GM18505 (cell line): ENCODE data around the gene ARHGEF2.

ENCODE experiments used
- ATAC-seq: cut with Tn5 transposase; IDR thresholded peaks from one replicate; pipeline ENCODE4 v1.9.1; 2021; ENCODE audit not compliant: unreplicated experiment
- POLR2A ChIP-seq: IDR thresholded peaks from 4 replicates; pipeline ENCODE4 v1.6.1; 2011; ENCODE audit warnings: borderline replicate concordance; ENCODE audit not compliant: insufficient read depth, insufficient read length; ENCODE audit errors: extremely low read depth

Gene ARHGEF2

GRCh38 chr1:155978325-155978972 lies at the start of gene ARHGEF2:
ARHGEF2 (minus strand) TSS chr1:155978547; CDS start chr1:155978427, 120 bp downstream.
- peak; percentile 40 for ATAC-seq
- peak; percentile 85 for TF ChIP-seq POLR2A

- TF ChIP-seq POLR2A: no peak
- ATAC-seq: no peak
Observed at GRCh38 chr1:156026588-156026987, 48.2 kb upstream of the ARHGEF2 start.

GRCh38 chr1:156025876-156026275 lies 47.5 kb upstream of the ARHGEF2 start:
- no peak for ATAC-seq
- TF ChIP-seq POLR2A: no peak

GRCh38 chr1:156024801-156025200 lies 46.5 kb upstream of the ARHGEF2 start:
- no peak for ATAC-seq
- TF ChIP-seq POLR2A: no peak

GRCh38 chr1:156021954-156022353 lies 43.6 kb upstream of the ARHGEF2 start:
- no peak for TF ChIP-seq POLR2A
- ATAC-seq: no peak

DNA sequence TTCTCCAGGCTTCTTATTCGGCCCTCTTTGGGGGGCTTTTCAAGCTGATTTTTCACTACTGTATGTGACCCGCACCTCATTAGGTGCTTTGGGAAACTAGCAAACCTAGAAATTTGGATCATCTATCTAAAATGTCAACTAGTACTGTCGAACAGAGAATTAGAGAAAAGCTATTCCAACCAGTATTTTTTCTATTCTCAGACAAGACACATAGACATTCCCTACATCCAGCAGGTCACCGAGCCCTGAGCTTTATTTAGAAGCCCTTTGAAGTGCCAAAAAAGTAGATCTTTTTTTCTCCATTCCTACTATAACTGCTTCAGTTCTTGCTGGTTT lies 42.7 kb upstream of the ARHGEF2 start:
- no peak for ATAC-seq
- no peak for TF ChIP-seq POLR2A

GRCh38 chr1:156020293-156021092 lies 42.1 kb upstream of the ARHGEF2 start, which contains the start of gene SSR2:
SSR2 (minus strand) TSS chr1:156020951; CDS start chr1:156020167, 784 bp downstream.
- TF ChIP-seq POLR2A: peak; percentile 93
- ATAC-seq: peak; percentile 78

- ATAC-seq: peak; percentile 15
- no peak for TF ChIP-seq POLR2A
Observed at GRCh38 chr1:156019946-156020292, 41.6 kb upstream of the ARHGEF2 start.

DNA sequence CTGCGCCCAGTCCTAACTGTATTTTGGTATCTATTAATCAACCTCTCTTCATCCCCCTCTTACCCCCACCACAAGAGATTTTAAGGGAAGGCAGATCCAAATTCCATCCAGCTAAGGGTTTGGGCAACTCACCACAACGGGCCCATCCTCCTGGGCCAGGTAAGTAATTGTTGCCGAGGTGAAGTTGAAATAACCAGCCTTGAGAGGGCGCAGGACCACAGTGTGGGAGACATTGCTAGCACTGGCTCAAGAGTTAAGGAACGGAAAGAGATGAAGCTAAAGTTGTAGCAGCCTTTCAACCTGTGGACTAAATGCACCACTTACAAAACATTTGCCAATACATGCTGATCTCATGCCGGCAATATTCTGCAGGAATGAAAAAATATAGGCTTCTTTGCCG lies 36.5 kb upstream of the ARHGEF2 start:
- no peak for TF ChIP-seq POLR2A
- no peak for ATAC-seq

DNA sequence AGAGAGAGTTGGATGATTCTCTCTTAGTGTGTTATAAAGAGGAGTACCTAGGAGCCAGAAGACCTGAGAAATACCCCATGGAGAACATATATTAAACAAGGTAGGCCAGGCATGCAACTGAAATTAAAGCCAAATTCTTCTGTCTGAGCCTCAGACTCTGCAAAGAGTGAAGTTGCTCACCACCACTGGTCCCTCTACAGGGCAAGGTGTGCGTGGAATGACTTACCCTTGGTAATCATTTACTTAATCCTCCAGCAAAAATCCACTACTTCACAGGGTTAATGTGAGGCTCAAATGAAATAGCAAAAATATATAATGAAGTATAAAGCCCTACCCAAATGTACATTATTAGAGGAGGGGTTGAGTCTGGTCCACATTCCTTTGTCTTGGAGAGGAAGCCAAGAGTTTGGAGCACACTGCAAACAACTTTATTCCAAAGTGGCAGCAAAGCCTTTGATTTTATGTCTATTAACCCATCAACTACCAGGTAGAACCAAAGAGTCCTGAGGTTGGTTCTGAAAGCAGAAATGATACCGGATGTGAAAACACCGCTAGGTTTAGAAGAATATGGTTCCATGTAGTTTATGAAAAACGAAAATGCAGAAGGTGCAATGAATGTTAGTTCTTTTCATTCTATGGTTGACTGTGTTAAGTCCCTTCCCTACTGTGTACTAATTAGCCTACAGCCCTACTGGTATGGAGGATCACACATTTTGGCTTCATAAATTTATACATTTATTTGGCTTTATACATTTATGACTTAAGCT lies 33.9 kb upstream of the ARHGEF2 start:
- peak; percentile 79 for ATAC-seq
- no peak for TF ChIP-seq POLR2A

- TF ChIP-seq POLR2A: no peak
- no peak for ATAC-seq
Observed at GRCh38 chr1:156009404-156009803, 31.1 kb upstream of the ARHGEF2 start.

DNA sequence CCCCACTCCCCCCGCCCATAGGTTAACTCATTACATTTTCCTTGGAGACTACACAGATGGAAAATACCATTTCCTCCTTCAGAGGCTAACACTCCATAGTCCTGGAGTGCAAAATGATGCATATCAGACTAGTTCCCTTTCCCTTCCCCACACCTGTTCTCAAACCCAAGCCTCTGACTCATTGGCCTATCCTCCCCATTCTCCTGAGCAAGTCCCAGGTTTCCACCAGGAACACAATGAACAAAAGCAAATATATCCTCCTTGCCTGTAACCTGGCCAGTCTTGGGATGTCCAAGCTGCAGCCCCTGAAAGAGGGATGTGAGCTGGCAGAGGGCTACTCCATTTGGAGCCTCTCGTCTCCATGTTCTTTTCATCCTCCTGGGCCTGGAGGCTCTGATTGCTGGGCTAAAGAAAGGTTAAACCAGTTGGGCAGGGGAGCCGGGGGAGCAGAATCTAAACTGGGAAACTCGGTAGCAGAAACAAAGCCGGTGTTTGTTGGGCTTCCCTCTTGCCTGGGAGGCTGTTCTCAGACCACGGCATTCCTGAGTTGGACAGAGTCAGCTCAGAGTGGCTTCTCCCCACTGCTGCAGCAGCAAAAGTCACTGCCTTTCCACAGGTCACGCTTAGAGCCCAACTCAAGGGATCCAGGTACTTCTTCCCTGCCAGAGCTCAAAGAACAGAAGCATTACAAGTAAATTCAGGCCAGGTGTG lies 28.5 kb upstream of the ARHGEF2 start:
- ATAC-seq: no peak
- TF ChIP-seq POLR2A: no peak

GRCh38 chr1:156004843-156005584 lies 26.7 kb upstream of the ARHGEF2 start:
- no peak for ATAC-seq
- TF ChIP-seq POLR2A: no peak

GRCh38 chr1:156003923-156004188 lies 25.5 kb upstream of the ARHGEF2 start:
- TF ChIP-seq POLR2A: no peak
- ATAC-seq: no peak
